ENCODE measurements around the gene APBA2.
"Not testable (repeated sequence)": the region's sequence is repeated elsewhere in the genome, so short reads cannot be mapped to it uniquely, and the experiment has no call there.

APBA2 gene

DNA sequence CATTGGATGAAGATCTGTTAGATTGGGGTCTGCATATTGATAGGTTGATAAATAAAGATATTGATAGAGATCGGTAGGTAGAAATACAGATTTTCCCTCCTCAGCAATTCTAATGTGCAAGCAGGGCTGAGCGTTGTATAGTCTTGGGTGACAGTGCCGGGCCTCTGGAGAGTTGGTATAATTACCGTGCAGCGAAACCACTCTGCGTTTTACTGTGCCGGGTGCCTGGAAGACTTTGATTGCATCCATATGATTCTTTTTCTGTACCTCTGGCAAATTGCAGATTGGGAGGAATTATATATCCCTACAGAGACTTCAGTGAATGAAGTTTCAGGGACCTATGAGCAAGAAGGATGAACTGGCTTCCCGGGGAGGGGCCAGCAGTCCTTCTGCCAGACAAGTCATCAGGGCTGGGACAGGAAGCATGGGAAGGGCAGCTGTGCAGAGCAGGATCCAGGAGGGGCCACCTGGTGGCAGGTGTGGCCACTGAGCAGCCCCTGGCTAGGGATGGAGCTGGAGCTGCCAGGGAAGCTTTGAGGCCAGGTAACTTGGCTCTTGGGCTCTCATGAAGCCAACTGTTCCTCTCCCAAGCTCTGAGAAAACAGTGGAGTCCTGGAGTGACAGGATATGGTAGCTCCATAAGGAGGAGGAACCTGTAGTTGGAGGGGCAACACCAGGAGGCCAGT, 132.5 kb downstream of the APBA2 start:
- DNase-seq: no peak

- DNase-seq: no peak
These were observed 133.5 kb downstream of the APBA2 start for GRCh38 chr15:29018995-29019976.

DNA sequence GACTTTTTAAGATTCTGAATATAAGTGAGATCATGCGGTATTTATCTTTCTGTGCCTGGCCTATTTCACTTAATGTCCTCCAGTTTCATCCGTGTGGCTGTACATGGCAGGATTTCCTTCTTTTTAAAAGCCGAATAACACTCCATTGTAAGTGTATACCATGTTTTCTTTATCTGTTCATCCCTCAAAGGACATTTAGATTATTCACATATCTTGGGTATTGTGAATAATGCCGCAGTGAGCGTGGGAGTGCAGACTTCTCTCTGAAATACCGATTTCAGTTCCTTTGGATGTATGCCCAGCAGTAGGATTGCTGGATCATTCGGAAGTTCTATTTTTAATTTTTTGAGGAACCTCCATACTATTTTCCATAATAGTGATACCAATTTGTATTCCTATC, 136.1 kb downstream of the APBA2 start:
- DNase-seq: no peak

GRCh38 chr15:29024662-29025061, 138.9 kb downstream of the APBA2 start:
- no peak for DNase-seq

GRCh38 chr15:29025411-29025810, 139.6 kb downstream of the APBA2 start:
- DNase-seq: not testable (repeated sequence)

GRCh38 chr15:29028158-29028557, 142.4 kb downstream of the APBA2 start:
- DNase-seq: not testable (repeated sequence)

DNA sequence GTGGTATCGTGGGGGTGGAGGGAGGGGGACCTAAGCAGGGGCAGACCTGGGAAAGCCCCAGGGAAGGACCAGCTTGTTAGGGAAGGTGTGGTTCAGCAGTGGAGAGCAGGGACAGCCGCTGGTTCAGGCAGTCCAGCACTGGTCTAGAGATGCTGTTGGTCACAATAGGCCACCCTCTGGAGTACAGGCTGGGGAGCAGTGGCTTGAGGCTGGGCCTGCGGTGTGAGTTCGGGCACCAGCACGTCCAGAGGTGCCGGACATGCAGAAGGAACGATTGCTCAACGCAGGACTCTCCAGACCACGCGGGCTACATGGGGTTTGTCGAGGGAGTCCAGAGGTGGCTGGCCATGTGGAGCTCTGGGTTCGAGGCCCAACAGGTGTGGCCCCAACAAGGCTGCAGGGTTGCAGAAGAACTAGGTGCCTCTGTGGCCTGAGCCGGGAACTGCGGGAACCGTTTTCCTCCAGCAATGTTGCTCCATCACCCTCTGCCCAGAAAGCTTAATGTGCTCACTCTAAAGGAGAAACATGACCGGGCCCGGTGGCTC, 143.9 kb downstream of the APBA2 start:
- no peak for DNase-seq

GRCh38 chr15:29031502-29032228, 145.9 kb downstream of the APBA2 start:
- DNase-seq: peak; percentile 15

GRCh38 chr15:29032229-29032625, 146.5 kb downstream of the APBA2 start:
- DNase-seq: no peak

DNA sequence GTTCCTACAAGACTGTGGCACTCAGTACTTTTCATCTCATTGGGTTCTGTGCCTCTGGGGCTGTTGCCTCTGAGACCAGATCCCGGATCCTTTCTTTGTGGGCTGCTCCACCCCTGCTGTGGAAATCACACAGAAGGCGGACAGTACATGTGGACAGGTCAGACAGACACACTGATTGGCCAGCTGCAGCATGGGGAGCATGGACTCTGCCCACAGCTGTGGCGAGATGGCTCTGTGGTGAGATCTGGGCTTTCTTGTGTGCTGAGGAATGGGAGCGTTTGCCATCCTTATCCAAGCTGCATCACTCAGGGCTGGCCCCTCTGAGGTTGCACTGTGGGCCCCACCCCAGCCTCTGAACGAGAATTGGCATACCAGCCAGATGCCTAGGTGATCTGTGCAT, 147.0 kb downstream of the APBA2 start:
- no peak for DNase-seq

- no peak for DNase-seq
These were observed 148.4 kb downstream of the APBA2 start for GRCh38 chr15:29034151-29034550.

DNA sequence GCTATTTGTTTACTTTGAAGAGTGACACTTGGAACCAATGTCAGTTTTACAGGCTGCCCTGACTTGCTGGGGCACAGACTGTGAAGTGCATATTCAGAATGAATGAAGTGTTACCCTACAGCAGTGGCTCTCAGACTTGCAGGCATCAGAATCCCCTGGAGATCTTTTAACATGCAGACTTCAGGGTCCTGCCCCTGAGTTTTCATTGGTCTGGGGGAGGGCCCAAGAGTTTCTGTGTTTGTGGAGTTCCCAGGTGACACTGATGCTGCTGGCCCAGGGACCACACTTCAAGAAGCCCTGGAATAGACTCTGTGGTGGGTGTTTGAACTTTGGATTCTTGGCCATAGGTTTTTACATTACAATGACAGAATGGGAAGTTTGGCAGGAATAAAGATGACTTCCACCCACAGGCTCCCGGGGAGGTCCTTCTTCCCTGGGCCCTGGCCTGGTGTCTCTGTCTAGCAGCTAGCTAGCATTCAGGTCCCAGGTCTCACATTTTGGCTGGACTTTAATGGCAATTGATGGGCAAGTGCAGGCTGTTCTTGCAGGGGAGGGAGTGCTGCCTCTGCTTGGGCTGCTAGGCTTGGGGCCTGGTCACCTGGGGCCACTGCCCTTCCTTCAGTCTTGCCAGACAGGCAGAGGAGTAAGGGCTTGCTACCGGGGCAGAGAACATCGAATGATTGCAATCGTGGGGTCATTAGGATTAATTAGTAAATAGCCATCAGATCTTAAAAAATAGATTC, 149.0 kb downstream of the APBA2 start:
- DNase-seq: no peak

DNA sequence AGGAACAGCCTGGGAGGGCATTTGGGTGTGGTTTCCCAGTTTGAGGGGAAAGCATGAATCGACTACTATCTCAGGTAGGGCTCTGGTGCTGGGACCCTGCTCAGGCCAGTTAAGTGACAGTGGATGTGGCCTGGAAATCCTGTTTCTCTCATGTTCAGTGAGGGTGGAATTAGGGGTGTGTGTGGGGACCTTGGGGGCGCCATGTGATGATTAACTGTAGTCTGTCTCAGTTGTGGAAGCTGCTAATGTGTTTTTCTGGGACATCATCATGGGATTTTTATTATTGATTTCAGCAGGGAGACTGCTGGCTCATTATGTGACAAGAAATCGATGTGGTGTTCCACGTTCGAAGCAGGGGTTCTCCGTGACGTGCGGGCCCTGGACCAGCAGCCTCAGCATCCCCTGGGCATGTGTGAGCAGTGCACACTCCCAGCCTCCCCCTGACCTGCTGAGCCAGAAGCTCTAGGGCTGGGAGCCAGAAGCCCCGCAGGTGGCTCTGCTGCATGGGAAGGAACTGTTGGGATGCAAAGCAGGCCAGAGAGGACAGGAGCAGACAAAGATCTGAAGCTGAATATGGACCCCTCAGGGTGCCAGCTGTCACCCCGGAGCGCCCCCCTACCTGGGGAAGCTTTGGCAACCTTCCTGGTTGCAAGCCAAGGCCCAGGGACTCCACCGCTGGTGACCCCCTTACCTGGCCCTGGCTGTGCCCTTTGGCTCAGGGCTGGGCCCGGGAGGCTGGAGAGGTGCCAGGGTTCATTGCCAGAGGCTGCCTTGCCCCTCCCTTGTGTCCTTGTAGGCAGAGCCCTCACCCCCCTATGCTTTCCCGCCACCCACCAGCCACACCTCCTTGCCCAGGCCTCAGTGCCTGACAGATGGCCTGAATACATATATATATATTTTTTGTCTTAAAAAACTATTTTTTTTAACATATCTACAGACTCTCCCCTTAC, 149.8 kb downstream of the APBA2 start:
- no peak for DNase-seq

DNA sequence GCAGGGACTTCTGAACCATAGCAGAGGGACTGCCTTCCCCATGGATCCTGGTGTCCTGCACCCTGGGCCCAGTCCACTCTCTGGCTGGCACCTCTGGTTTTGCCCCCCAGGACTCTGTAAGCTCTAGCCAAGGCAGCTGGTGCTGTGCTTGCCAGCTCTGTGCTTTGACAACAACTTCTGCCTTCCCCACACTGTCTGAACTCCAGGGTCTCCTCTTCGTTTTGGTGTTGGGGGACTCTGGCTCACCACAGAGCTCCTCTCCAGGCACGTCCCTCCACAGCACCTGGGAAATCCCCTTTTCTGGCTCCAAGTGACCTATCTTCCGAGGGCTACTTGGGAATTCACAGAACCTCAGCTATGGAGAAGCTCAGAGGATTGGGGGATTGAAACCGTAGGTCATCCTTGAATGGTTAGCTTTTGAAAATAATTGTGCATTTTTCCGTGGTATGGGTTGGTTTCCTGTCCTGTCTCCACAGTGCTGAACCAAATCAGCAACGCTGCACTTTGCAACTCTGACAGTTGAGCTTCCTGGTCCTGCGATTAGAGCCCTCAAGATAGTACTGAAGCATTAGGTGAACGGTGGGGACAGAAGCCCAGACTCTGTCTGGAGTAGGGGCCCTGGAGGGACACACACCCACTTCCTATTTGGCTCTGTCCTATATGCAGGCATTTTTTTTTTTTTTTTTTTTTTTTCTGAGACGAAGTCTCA, 152.4 kb downstream of the APBA2 start:
- no peak for DNase-seq

DNA sequence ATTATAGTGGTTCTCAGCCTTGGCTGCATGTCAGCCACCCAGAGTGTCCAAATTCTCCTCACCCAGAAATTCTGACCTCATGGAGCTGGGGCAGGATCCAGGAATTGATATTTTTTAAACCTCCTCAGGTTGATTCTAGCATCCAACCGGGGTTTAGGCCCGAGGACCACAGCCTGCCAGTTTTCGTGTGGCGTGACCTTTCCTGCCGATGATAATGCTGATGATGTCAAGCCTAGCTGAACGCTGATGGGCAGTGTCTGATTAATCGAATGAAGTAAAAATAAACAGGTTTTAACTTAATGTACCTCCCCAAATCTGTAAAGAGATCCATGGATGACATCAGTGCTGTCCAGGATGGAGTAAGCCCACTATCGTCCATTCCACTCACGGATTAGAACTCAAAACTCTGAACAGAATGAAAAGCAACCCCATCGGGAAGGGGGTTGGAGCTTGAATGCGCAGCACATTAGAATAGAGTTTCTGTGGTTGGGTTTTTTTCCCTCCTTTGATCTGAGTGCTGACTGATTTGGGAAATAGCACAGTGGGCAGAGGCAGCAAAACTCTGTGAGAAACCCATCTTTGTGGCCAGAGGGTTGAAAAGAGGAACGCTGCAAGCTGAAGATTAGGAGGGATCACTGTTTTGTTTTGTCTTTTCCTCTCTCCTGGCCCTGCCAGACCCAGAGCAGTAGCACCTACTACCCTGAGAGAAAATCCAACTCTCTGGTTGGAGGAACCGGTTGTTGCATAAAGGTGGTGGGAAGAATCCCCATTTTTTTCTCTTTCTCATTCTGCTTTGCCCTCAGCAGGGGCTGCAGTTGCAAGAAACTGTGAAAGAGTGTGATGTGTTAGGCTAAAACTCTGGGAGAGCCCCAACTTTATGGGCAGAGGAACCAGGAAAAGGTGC, 153.9 kb downstream of the APBA2 start:
- DNase-seq: no peak

DNA sequence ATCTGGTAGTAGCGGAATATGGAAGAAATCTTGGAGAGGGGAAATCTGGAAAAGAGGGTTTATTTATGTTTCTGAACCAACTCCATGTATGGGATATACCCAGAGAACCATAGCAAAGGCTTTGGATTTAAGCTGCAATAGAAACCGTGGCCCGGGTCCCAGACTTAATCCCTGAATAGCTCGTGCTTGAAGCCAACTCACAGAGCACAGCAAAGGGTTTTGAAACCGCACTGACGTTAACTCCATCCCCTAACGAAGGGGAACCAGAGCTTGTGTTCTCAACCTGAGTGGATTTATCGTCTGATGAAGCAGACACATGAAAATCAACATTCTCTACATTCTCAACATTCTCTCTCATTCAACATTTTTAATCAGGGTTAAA, 154.6 kb downstream of the APBA2 start:
- no peak for DNase-seq

- DNase-seq: no peak
These were observed 158.1 kb downstream of the APBA2 start for GRCh38 chr15:29043736-29044502.

- no peak for DNase-seq
These were observed 158.7 kb downstream of the APBA2 start for GRCh38 chr15:29044503-29044901.

DNA sequence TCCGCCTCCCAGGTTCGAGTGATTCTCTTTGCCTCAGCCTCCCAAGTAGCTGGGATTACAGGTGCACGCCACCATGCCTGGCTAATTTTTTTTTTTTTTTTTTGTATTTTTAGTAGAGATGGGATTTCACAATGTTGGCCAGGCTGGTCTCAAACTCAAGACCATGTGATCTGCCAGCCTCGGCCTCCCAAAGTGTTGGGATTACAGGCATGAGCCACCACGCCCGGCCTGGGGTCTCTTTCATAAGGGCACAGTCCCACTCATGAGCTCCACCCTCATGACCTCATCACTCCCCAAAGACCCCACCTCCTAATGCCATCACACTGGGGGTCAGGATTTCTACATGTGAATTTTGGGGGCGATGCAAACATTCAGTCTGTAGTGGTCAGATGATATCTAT, 159.4 kb downstream of the APBA2 start:
- DNase-seq: not testable (repeated sequence)
